HepG2 (cell line): ENCODE data around the gene DGKB. TPM values are rescaled to one million over a fixed set of nuclear protein-coding genes. Genes with fewer than 3 reads are reported as not detected.

Source experiments
- ATAC-seq: fragments of 200-7000 bp; cut with Tn5 transposase; 3 replicates; pipeline ENCODE4 v1.9.1; 2020; ENCODE audit warnings: mild to moderate bottlenecking, moderate library complexity
- BruUV-seq: library from RNA; stranded (reverse); fragments of 400-500 nt; replicated peaks from 2 replicates; lab custom pipeline; 2021; lab: Mats Ljungman, UMichigan
- CTCF ChIA-PET: fragments of 300-600 bp; formaldehyde crosslinking; extraction: SDS; loops from one replicate; lab custom pipeline; 2021; ENCODE audit warnings: low total read pairs, inconsistent platforms, low intra/inter-chr PET ratio; lab: Yijun Ruan, JAX
- POLR2A ChIA-PET: fragments of 350-600 bp; sonication (Branson Sonifier 250); formaldehyde crosslinking; loops from one replicate; lab custom pipeline; 2020; ENCODE audit warnings: antibody characterized with exemption, inconsistent platforms; lab: Yijun Ruan, JAX
- DNase-seq: peaks from one replicate; pipeline ENCODE4 v3.0.0-alpha.2; 2015; ENCODE audit warnings: low spot score
- FAIRE-seq: peaks from 3 replicates; lab custom pipeline; 2011; peaks lifted over from hg19 to GRCh38; lab: Jason Lieb, UNC
- H2AFZ ChIP-seq: one replicate; pipeline ENCODE4 v1.6.1; 2011; ENCODE audit warnings: low read length, inconsistent platforms
- H3K27ac ChIP-seq: fragments of 300-600 bp; 3 replicates; pipeline ENCODE4 v1.8.0; 2011; ENCODE audit warnings: mixed run types, mild to moderate bottlenecking, mixed read lengths, low read length, inconsistent platforms; ENCODE audit not compliant: insufficient read depth; ENCODE audit errors: extremely low read length
- H3K27me3 ChIP-seq, 2 experiments: fragments of 200-600 bp in 1 of 2; 2 replicates in 1 of 2; 3 replicates in 1 of 2; pipeline versions ENCODE4 v1.6.0 to v1.8.0; 2011; ENCODE audit warnings: low read length in 2 of 2, mild to moderate bottlenecking in 2 of 2, moderate library complexity in 2 of 2, inconsistent platforms in 1 of 2; ENCODE audit not compliant: insufficient read depth in 2 of 2, control insufficient read depth in 1 of 2
- H3K36me3 ChIP-seq, 2 experiments: fragments of 200-600 bp in 1 of 2; replicated peaks in 1 of 2; 2 replicates in 1 of 2; 3 replicates in 1 of 2; pipeline versions ENCODE4 v1.5.1 to v1.8.0; 2011; ENCODE audit warnings: low read length in 2 of 2, inconsistent platforms in 1 of 2; ENCODE audit not compliant: insufficient read depth in 2 of 2, control insufficient read depth in 1 of 2
- H3K4me1 ChIP-seq: 2 replicates; pipeline ENCODE4 v1.5.1; 2012; ENCODE audit warnings: low read length, inconsistent platforms; ENCODE audit not compliant: insufficient read depth
- H3K4me2 ChIP-seq: 2 replicates; pipeline ENCODE4 v1.6.0; 2011; ENCODE audit warnings: low read depth, low read length, inconsistent platforms
- H3K4me3 ChIP-seq, 3 experiments: fragments of 200-600 bp in 1 of 3; sonication (generic), shearing (Covaris generic) in 1 of 3; replicated peaks in 1 of 3; 2 replicates each; pipeline ENCODE4 v1.5.1; 2011 to 2016; ENCODE audit warnings: low read length in 3 of 3, inconsistent platforms in 2 of 3, low read depth in 2 of 3, mild to moderate bottlenecking in 2 of 3, control low read depth in 1 of 3, mixed read lengths in 1 of 3; ENCODE audit not compliant: insufficient read depth in 1 of 3
- H3K79me2 ChIP-seq: one replicate; pipeline ENCODE4 v1.6.1; 2011; ENCODE audit warnings: low read length, inconsistent platforms; ENCODE audit not compliant: insufficient read depth
- H3K9ac ChIP-seq: 2 replicates; pipeline ENCODE4 v1.6.0; 2011; ENCODE audit warnings: mild to moderate bottlenecking, low read depth, low read length, inconsistent platforms; ENCODE audit not compliant: insufficient read depth
- H3K9me3 ChIP-seq: 2 replicates; pipeline ENCODE4 v1.5.1; 2012; ENCODE audit warnings: mild to moderate bottlenecking, low read length
- H4K20me1 ChIP-seq: 2 replicates; pipeline ENCODE4 v1.6.0; 2011; ENCODE audit warnings: inconsistent platforms, mild to moderate bottlenecking, low read length, moderate library complexity; ENCODE audit not compliant: insufficient read depth
- FLYWCH1 ChIP-seq: sonication (generic); formaldehyde crosslinking; IDR thresholded peaks from 2 replicates; pipeline ENCODE4 v1.8.1; 2023; ENCODE audit warnings: mild to moderate bottlenecking, missing genetic modification reagents
- KDM6A ChIP-seq: IDR thresholded peaks from 2 replicates; pipeline ENCODE4 v1.6.1; 2016; ENCODE audit warnings: low read depth
- POLR2AphosphoS5 ChIP-seq: IDR thresholded peaks from 2 replicates; pipeline ENCODE4 v1.6.1; 2012; ENCODE audit warnings: low read depth, low read length
- SIN3A ChIP-seq: IDR thresholded peaks from 2 replicates; pipeline ENCODE4 v1.6.1; 2011; ENCODE audit warnings: low read depth, mild to moderate bottlenecking, control low read depth, low read length, borderline replicate concordance
- SOX6 ChIP-seq, 2 experiments: fragments of 450-650 bp in 1 of 2; sonication (generic) in 1 of 2; formaldehyde crosslinking in 1 of 2; IDR thresholded peaks; 2 replicates each; pipeline versions ENCODE4 v1.4.0 to v1.6.1; 2017 to 2020; ENCODE audit warnings: antibody characterized with exemption in 1 of 2, mild to moderate bottlenecking in 1 of 2, missing genetic modification reagents in 1 of 2
- ZFP36L1 ChIP-seq: sonication (generic); formaldehyde crosslinking; IDR thresholded peaks from 2 replicates; pipeline ENCODE4 v1.8.0; 2022; ENCODE audit warnings: mild to moderate bottlenecking, missing genetic modification reagents, moderate library complexity
- ZKSCAN1 ChIP-seq: fragments of 150-350 bp; IDR thresholded peaks from 2 replicates; pipeline ENCODE4 v1.6.1; 2014; ENCODE audit warnings: low read length
- ZNF10 ChIP-seq: sonication (generic); formaldehyde crosslinking; IDR thresholded peaks from 2 replicates; pipeline ENCODE4 v1.4.0; 2020; ENCODE audit warnings: mild to moderate bottlenecking, low read depth, missing genetic modification reagents, borderline replicate concordance
- ZNF251 ChIP-seq: sonication (generic); formaldehyde crosslinking; IDR thresholded peaks from 2 replicates; pipeline ENCODE4 v1.9.0; 2021; ENCODE audit warnings: mild to moderate bottlenecking, missing genetic modification reagents
- ZNF256 ChIP-seq: sonication (generic); formaldehyde crosslinking; conservative IDR thresholded peaks from 2 replicates; pipeline ENCODE4 v1.4.0; 2020; ENCODE audit warnings: missing genetic modification reagents
- ZNF333 ChIP-seq: sonication (generic); formaldehyde crosslinking; IDR thresholded peaks from 2 replicates; pipeline ENCODE4 v1.4.0; 2020; ENCODE audit warnings: mild to moderate bottlenecking, missing genetic modification reagents, borderline replicate concordance
- ZNF7 ChIP-seq: IDR thresholded peaks from 2 replicates; pipeline ENCODE4 v1.6.1; 2016; ENCODE audit warnings: missing biosample characterization, missing genetic modification reagents
- in situ Hi-C: cut with HindIII; loops from 2 replicates; pipeline ENCODE4 v1.10.0; 2017; ENCODE audit warnings: low pct_unique_long_range_greater_than_20kb; ENCODE audit not compliant: extremely low pct_ligation_motif_present
- intact Hi-C: fragments of 100-400 bp; cut with micrococcal nuclease; formaldehyde crosslinking; loops from one replicate; pipeline ENCODE4 v1.10.0; 2022; ENCODE audit not compliant: unreplicated experiment
- polyA plus RNA-seq, 8 experiments: library from polyadenylated mRNA; depleted of rRNA in 3 of 8; stranded (reverse) in 7 of 8; unstranded in 1 of 8; fragments of >200 nt; fragmentation: Illumina TruSeq in 4 of 8; extraction: Trizol in 4 of 8; gene quantifications; 2 replicates each; pipeline versions ENCODE4 v1.2.1 to v1.2.3, GENCODE V29; 2011 to 2016; ENCODE audit warnings: low read depth in 4 of 8, missing spikeins in 1 of 8, mixed read lengths in 1 of 8; ENCODE audit not compliant: insufficient read depth in 1 of 8
- total RNA-seq, 5 experiments: library from RNA; depleted of rRNA; stranded (reverse); fragments of >200 nt; fragmentation: Illumina TruSeq; extraction: Trizol; gene quantifications; 2 replicates each; pipeline ENCODE4 v1.2.3, GENCODE V29; 2016; ENCODE audit warnings: low read depth in 1 of 5
- TF ChIP-seq, protein P1 (sequence below): sonication (generic); formaldehyde crosslinking; IDR thresholded peaks from 2 replicates; pipeline ENCODE4 v1.5.1; 2020; ENCODE audit warnings: mild to moderate bottlenecking, missing genetic modification reagents, moderate library complexity
- TF ChIP-seq, protein P2 (sequence below): sonication (generic); formaldehyde crosslinking; IDR thresholded peaks from 2 replicates; pipeline ENCODE4 v1.4.0; 2020; ENCODE audit warnings: missing genetic modification reagents
- TF ChIP-seq, protein P3 (sequence below): fragments of 450-650 bp; IDR thresholded peaks from 2 replicates; pipeline ENCODE4 v1.6.1; 2016
- TF ChIP-seq, protein P4 (sequence below): sonication (generic); formaldehyde crosslinking; IDR thresholded peaks from 2 replicates; pipeline ENCODE4 v1.5.0; 2020; ENCODE audit warnings: mild to moderate bottlenecking, low read depth, missing genetic modification reagents, borderline replicate concordance

The DGKB gene
- total and polyA plus RNA-seq, 2 of the 13 experiments (the other 11 are each of a cell fraction or from before 2014, with no cell fraction given), result not detected

DNA sequence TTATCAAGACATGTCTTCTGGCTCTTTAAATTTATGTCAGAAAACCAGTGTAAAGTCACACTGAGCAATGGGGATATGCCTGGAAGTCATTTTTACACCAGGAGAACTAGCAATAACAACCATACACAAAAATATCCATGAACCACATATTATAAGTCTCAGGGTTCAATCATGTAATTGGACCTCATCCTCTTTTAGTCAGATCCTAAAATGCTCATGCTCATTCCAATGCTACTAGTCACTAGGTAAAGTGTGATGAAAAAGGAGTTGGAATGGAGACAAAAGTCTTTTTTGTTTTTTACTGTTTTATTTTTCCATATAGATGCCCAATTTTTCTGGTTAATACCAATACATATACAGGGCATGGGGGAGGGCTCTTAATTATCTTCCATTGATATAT, 306.1 kb downstream of the DGKB start:
- POLR2A ChIA-PET, result no interaction called here
- H3K9ac ChIP-seq, result no peak overlapping the region
- intact Hi-C loops (no loop called here), in situ Hi-C loops (no loop called here)
- no peaks in the 10 kb centered on the region for H3K4me1 ChIP-seq
- CTCF ChIA-PET, result no interaction called here
- BruUV-seq, result no TSS peak
- H3K9me3 ChIP-seq, result peaks cover 61% of the 10 kb centered on the region
- H3K4me3 ChIP-seq, result no peak overlapping the region
- DNase-seq (no peak), ATAC-seq (no peak), FAIRE-seq (no peak)
- H3K36me3 ChIP-seq, result no peaks in the 10 kb centered on the region
- no peaks in the 10 kb centered on the region for H3K27me3 ChIP-seq
- H3K79me2 ChIP-seq, result no peaks in the 10 kb centered on the region
- H2AFZ ChIP-seq, result no peak overlapping the region
- no peak overlapping the region for H3K4me2 ChIP-seq
- no peak overlapping the region for H3K27ac ChIP-seq
- H4K20me1 ChIP-seq, result no peaks in the 10 kb centered on the region
- TF ChIP-seq KDM6A (CRISPR knock-in tag), result no peak
- TF ChIP-seq SOX6 (IDR thresholded peaks at IDR 0.05), result no peak
- no peak for TF ChIP-seq SOX6 (CRISPR knock-in tag; IDR thresholded peaks at IDR 0.05)
- TF ChIP-seq, protein P1, sequence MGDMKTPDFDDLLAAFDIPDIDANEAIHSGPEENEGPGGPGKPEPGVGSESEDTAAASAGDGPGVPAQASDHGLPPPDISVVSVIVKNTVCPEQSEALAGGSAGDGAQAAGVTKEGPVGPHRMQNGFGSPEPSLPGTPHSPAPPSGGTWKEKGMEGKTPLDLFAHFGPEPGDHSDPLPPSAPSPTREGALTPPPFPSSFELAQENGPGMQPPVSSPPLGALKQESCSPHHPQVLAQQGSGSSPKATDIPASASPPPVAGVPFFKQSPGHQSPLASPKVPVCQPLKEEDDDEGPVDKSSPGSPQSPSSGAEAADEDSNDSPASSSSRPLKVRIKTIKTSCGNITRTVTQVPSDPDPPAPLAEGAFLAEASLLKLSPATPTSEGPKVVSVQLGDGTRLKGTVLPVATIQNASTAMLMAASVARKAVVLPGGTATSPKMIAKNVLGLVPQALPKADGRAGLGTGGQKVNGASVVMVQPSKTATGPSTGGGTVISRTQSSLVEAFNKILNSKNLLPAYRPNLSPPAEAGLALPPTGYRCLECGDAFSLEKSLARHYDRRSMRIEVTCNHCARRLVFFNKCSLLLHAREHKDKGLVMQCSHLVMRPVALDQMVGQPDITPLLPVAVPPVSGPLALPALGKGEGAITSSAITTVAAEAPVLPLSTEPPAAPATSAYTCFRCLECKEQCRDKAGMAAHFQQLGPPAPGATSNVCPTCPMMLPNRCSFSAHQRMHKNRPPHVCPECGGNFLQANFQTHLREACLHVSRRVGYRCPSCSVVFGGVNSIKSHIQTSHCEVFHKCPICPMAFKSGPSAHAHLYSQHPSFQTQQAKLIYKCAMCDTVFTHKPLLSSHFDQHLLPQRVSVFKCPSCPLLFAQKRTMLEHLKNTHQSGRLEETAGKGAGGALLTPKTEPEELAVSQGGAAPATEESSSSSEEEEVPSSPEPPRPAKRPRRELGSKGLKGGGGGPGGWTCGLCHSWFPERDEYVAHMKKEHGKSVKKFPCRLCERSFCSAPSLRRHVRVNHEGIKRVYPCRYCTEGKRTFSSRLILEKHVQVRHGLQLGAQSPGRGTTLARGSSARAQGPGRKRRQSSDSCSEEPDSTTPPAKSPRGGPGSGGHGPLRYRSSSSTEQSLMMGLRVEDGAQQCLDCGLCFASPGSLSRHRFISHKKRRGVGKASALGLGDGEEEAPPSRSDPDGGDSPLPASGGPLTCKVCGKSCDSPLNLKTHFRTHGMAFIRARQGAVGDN (CRISPR knock-in tag), result no peak
- TF ChIP-seq ZNF10 (CRISPR knock-in tag), result no peak
- TF ChIP-seq, protein P2, sequence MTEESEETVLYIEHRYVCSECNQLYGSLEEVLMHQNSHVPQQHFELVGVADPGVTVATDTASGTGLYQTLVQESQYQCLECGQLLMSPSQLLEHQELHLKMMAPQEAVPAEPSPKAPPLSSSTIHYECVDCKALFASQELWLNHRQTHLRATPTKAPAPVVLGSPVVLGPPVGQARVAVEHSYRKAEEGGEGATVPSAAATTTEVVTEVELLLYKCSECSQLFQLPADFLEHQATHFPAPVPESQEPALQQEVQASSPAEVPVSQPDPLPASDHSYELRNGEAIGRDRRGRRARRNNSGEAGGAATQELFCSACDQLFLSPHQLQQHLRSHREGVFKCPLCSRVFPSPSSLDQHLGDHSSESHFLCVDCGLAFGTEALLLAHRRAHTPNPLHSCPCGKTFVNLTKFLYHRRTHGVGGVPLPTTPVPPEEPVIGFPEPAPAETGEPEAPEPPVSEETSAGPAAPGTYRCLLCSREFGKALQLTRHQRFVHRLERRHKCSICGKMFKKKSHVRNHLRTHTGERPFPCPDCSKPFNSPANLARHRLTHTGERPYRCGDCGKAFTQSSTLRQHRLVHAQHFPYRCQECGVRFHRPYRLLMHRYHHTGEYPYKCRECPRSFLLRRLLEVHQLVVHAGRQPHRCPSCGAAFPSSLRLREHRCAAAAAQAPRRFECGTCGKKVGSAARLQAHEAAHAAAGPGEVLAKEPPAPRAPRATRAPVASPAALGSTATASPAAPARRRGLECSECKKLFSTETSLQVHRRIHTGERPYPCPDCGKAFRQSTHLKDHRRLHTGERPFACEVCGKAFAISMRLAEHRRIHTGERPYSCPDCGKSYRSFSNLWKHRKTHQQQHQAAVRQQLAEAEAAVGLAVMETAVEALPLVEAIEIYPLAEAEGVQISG, result no peak
- TF ChIP-seq FLYWCH1 (CRISPR knock-in tag), result no peak
- no peak for TF ChIP-seq ZNF256 (CRISPR knock-in tag)
- no peak for TF ChIP-seq SIN3A
- TF ChIP-seq ZNF251 (CRISPR knock-in tag), result no peak
- TF ChIP-seq, protein P3, sequence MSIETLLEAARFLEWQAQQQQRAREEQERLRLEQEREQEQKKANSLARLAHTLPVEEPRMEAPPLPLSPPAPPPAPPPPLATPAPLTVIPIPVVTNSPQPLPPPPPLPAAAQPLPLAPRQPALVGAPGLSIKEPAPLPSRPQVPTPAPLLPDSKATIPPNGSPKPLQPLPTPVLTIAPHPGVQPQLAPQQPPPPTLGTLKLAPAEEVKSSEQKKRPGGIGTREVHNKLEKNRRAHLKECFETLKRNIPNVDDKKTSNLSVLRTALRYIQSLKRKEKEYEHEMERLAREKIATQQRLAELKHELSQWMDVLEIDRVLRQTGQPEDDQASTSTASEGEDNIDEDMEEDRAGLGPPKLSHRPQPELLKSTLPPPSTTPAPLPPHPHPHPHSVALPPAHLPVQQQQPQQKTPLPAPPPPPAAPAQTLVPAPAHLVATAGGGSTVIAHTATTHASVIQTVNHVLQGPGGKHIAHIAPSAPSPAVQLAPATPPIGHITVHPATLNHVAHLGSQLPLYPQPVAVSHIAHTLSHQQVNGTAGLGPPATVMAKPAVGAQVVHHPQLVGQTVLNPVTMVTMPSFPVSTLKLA, result no peak
- TF ChIP-seq ZNF333 (CRISPR knock-in tag), result no peak
- TF ChIP-seq POLR2AphosphoS5, result no peak
- no peak for TF ChIP-seq ZKSCAN1
- TF ChIP-seq, protein P4, sequence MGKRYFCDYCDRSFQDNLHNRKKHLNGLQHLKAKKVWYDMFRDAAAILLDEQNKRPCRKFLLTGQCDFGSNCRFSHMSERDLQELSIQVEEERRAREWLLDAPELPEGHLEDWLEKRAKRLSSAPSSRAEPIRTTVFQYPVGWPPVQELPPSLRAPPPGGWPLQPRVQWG (CRISPR knock-in tag), result no peak
- TF ChIP-seq ZFP36L1 (CRISPR knock-in tag), result no peak
- no peak for TF ChIP-seq ZNF7 (CRISPR knock-in tag)
